OCI-LY3 (cell line): ENCODE measurements around the gene USP32.
A peak's percentile ranks its signal among the peaks of the same experiment; 100 is the strongest.

Experiments used
- H2AFZ ChIP-seq: fragments of 200-600, 300-600 bp; shearing (Covaris generic); 2 replicates; pipeline ENCODE4 v1.6.0; 2014; ENCODE audit warnings: antibody characterized with exemption, low read depth, low read length
- H3K27ac ChIP-seq: fragments of 200-600, 300-600 bp; sonication (generic); 2 replicates; pipeline ENCODE4 v1.5.1; 2014; ENCODE audit warnings: mild to moderate bottlenecking, low read length, moderate library complexity, mixed read lengths
- H3K27me3 ChIP-seq: fragments of 200-600, 300-600 bp; sonication (generic); 2 replicates; pipeline ENCODE4 v1.6.1; 2014; ENCODE audit warnings: low read depth, low read length, mixed read lengths
- H3K36me3 ChIP-seq: fragments of 200-600, 300-600 bp; sonication (generic); replicated peaks from 2 replicates; pipeline ENCODE3; 2014; ENCODE audit warnings: low read depth, low read length, mixed read lengths
- H3K4me1 ChIP-seq: fragments of 300-600, 200-600 bp; sonication (generic); 2 replicates; pipeline ENCODE4 v1.6.1; 2014; ENCODE audit warnings: low read length, mixed read lengths
- H3K4me2 ChIP-seq: fragments of 200-600, 300-600 bp; sonication (generic); 2 replicates; pipeline ENCODE4 v1.6.1; 2014; ENCODE audit warnings: low read length, mixed read lengths
- H3K4me3 ChIP-seq: fragments of 300-600, 200-600 bp; sonication (generic); 2 replicates; pipeline ENCODE4 v1.5.1; 2014; ENCODE audit warnings: antibody characterized with exemption, mild to moderate bottlenecking, low read length, moderate library complexity
- H3K79me2 ChIP-seq: fragments of 300-600, 200-600 bp; shearing (Covaris generic); 2 replicates; pipeline ENCODE4 v1.6.1; 2014; ENCODE audit warnings: mild to moderate bottlenecking, low read length, mixed read lengths
- H3K9ac ChIP-seq: fragments of 300-600, 200-600 bp; shearing (Covaris generic); 2 replicates; pipeline ENCODE4 v1.6.0; 2014; ENCODE audit warnings: mild to moderate bottlenecking, low read length, moderate library complexity
- H3K9me3 ChIP-seq: fragments of 200-600, 300-600 bp; shearing (Covaris generic); 2 replicates; pipeline ENCODE4 v1.6.1; 2014; ENCODE audit warnings: low read length, mixed read lengths; ENCODE audit not compliant: insufficient read depth
- H4K20me1 ChIP-seq: fragments of 200-600, 300-600 bp; sonication (generic); 2 replicates; pipeline ENCODE4 v1.6.1; 2016; ENCODE audit warnings: low read length, mixed read lengths; ENCODE audit not compliant: insufficient read depth
- EZH2phosphoT487 ChIP-seq: fragments of 200-600 bp; shearing (Covaris generic); IDR thresholded peaks from 2 replicates; pipeline ENCODE4 v1.6.1; 2018; ENCODE audit warnings: antibody characterized with exemption, mixed run types, low read depth
- TF ChIP-seq, protein P1 (sequence below): fragments of 200-600, 300-600 bp; sonication (generic); IDR thresholded peaks from 2 replicates; pipeline ENCODE4 v1.5.1; 2014; ENCODE audit warnings: antibody characterized with exemption, low read length, low read depth

Gene USP32

GRCh38 chr17:60393840-60394723, 2.1 kb upstream of the USP32 start:
- H3K9me3 ChIP-seq: no peaks in the 10 kb centered on the region
- H2AFZ ChIP-seq: no peak overlapping the region
- H3K27ac ChIP-seq: no peak overlapping the region
- H3K4me3 ChIP-seq: no peak overlapping the region
- H4K20me1 ChIP-seq: peaks cover 4% of the 10 kb centered on the region; the same call in 1 of the 2 replicates
- H3K27me3 ChIP-seq: peaks cover 9% of the 10 kb centered on the region; the same call in 1 of the 2 replicates
- no peaks in the 10 kb centered on the region for H3K36me3 ChIP-seq
- H3K4me1 ChIP-seq: peaks cover 33% of the 10 kb centered on the region
- peaks cover 30% of the 10 kb centered on the region for H3K79me2 ChIP-seq
- no peak overlapping the region for H3K9ac ChIP-seq
- no peak for TF ChIP-seq EZH2phosphoT487
- TF ChIP-seq, protein P1, sequence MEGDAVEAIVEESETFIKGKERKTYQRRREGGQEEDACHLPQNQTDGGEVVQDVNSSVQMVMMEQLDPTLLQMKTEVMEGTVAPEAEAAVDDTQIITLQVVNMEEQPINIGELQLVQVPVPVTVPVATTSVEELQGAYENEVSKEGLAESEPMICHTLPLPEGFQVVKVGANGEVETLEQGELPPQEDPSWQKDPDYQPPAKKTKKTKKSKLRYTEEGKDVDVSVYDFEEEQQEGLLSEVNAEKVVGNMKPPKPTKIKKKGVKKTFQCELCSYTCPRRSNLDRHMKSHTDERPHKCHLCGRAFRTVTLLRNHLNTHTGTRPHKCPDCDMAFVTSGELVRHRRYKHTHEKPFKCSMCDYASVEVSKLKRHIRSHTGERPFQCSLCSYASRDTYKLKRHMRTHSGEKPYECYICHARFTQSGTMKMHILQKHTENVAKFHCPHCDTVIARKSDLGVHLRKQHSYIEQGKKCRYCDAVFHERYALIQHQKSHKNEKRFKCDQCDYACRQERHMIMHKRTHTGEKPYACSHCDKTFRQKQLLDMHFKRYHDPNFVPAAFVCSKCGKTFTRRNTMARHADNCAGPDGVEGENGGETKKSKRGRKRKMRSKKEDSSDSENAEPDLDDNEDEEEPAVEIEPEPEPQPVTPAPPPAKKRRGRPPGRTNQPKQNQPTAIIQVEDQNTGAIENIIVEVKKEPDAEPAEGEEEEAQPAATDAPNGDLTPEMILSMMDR: no peak
- no peak overlapping the region for H3K4me2 ChIP-seq

GRCh38 chr17:60392845-60393702, 1.1 kb upstream of the USP32 start:
- Histone ChIP-seq H3K79me2 (peaks cover 40% of the 10 kb centered on the region), H2AFZ (0 out of 2 replicates have a peak overlapping the region, but pooled peaks have one; percentile 34), H3K9ac (peak overlapping the region; percentile 99), H3K4me1 (peaks cover 26% of the 10 kb centered on the region), H4K20me1 (peaks cover 4% of the 10 kb centered on the region; the same call in 1 of the 2 replicates), H3K4me3 (peak overlapping the region; percentile 94), H3K9me3 (no peaks in the 10 kb centered on the region), H3K4me2 (peak overlapping the region; percentile 91), H3K27ac (peak overlapping the region; percentile 79), H3K36me3 (no peaks in the 10 kb centered on the region), H3K27me3 (peaks cover 9% of the 10 kb centered on the region; the same call in 1 of the 2 replicates)
- TF ChIP-seq, protein P1: no peak
- TF ChIP-seq EZH2phosphoT487: no peak

- H3K27ac ChIP-seq: peak overlapping the region; percentile 79
- H3K79me2 ChIP-seq: peaks cover 55% of the 10 kb centered on the region
- H3K4me2 ChIP-seq: peak overlapping the region; percentile 98
Observed at GRCh38 chr17:60391471-60392041, 377 bp downstream of the USP32 start.

More at GRCh38 chr17:60391471-60392041, 377 bp downstream of the USP32 start:
- TF ChIP-seq, protein P1: no peak
- TF ChIP-seq EZH2phosphoT487: no peak
- Histone ChIP-seq H3K9me3 (no peaks in the 10 kb centered on the region), H3K4me1 (peaks cover 17% of the 10 kb centered on the region), H3K27me3 (peaks cover 9% of the 10 kb centered on the region; the same call in 1 of the 2 replicates), H2AFZ (peak overlapping the region; percentile 47; the same call in 1 of the 2 replicates), H3K4me3 (peak overlapping the region; percentile 94), H4K20me1 (peaks cover 9% of the 10 kb centered on the region; the same call in 1 of the 2 replicates), H3K36me3 (no peaks in the 10 kb centered on the region), H3K9ac (peak overlapping the region; percentile 99)
